Upper lobe of left lung (tissue), 4 donors: ENCODE data around the gene ACAN.

Experiments
- CTCF ChIP-seq, 6 experiments: fragments of 450-650 bp in 4 of 6; fragments of 200-600 bp in 2 of 6; sonication (generic) in 2 of 6; IDR thresholded peaks; one replicate each; pipeline ENCODE4 v1.5.1; 2016 to 2019; ENCODE audit warnings: antibody characterized with exemption in 6 of 6
- POLR2AphosphoS5 ChIP-seq, 2 donors: sonication (generic); formaldehyde crosslinking; IDR thresholded peaks; one replicate each; pipeline ENCODE4 v1.5.1; 2017; ENCODE audit warnings: antibody characterized with exemption in 2 of 2

GRCh38 chr15:88799341-88799740 is 3.9 kb upstream of the ACAN start:
- TF ChIP-seq CTCF (IDR thresholded peaks at IDR 0.05) = no peak
- no peak for TF ChIP-seq POLR2AphosphoS5 (IDR thresholded peaks at IDR 0.05)
